ENCODE measurements around the gene RAB40A.
"Not testable (repeated sequence)": the region's sequence is repeated elsewhere in the genome, so short reads cannot be mapped to it uniquely, and the experiment has no call there.

The RAB40A gene

GRCh38 chrX:103464774-103465117, 54.5 kb downstream of the RAB40A start:
- TF ChIP-seq POLR2AphosphoS5 (IDR thresholded peaks at IDR 0.05; ENCODE audit: low read depth) (no peak), CTCF (IDR thresholded peaks at IDR 0.05; ENCODE audit: insufficient read depth, low read length) (peak; percentile 22)
- peak; percentile 14 to 56 for DNase-seq (ENCODE audit: low read depth in 1 of 2, low spot score in 1 of 2)
- Histone ChIP-seq H3K27ac (replicated peaks) (no peak overlapping the region), H3K27me3 (ENCODE audit: insufficient read depth, poor library complexity, severe bottlenecking) (peaks cover 3% of the 10 kb centered on the region), H3K4me3 (replicated peaks; ENCODE audit: insufficient read depth, low read length) (peak overlapping the region; percentile 26; the same call in 1 of the 2 replicates)

GRCh38 chrX:103464072-103464773, 55.1 kb downstream of the RAB40A start:
- Histone ChIP-seq H3K27ac (replicated peaks) (no peak overlapping the region), H3K4me3 (replicated peaks; ENCODE audit: insufficient read depth, low read length) (peak overlapping the region; percentile 26; the same call in 1 of the 2 replicates), H3K27me3 (ENCODE audit: insufficient read depth, poor library complexity, severe bottlenecking) (peaks cover 3% of the 10 kb centered on the region)
- DNase-seq (ENCODE audit: low read depth in 1 of 2, low spot score in 1 of 2), result peak in 1 of 2 experiments; percentile 23
- peak; percentile 4 for TF ChIP-seq CTCF (IDR thresholded peaks at IDR 0.05; ENCODE audit: insufficient read depth, low read length)
- no peak for TF ChIP-seq GABPA (IDR thresholded peaks at IDR 0.05; ENCODE audit: low read depth)

GRCh38 chrX:103461156-103461555, 58.1 kb downstream of the RAB40A start:
- TF ChIP-seq CTCF (IDR thresholded peaks at IDR 0.05; ENCODE audit: insufficient read depth, low read length), result no peak
- TF ChIP-seq POLR2AphosphoS5 (IDR thresholded peaks at IDR 0.05; ENCODE audit: low read depth), result no peak
- TF ChIP-seq REST (IDR thresholded peaks at IDR 0.05; ENCODE audit: insufficient replicate concordance, low read depth), result no peak
- TF ChIP-seq GABPA (IDR thresholded peaks at IDR 0.05; ENCODE audit: low read depth), result no peak
- no peak for TF ChIP-seq SPI1 (IDR thresholded peaks at IDR 0.05; ENCODE audit: borderline replicate concordance, low read depth)
- no peak for DNase-seq (ENCODE audit: low read depth in 1 of 2, low spot score in 1 of 2)
- H3K27ac ChIP-seq (replicated peaks), result no peak overlapping the region
- H3K4me3 ChIP-seq (replicated peaks; ENCODE audit: insufficient read depth, low read length), result no peak overlapping the region
- H3K27me3 ChIP-seq (ENCODE audit: insufficient read depth, poor library complexity, severe bottlenecking), result peaks cover 3% of the 10 kb centered on the region

- H3K27ac ChIP-seq (replicated peaks); H3K4me3 ChIP-seq (replicated peaks; ENCODE audit: insufficient read depth, low read length); DNase-seq (ENCODE audit: low read depth in 1 of 2, low spot score in 1 of 2); H3K27me3 ChIP-seq (ENCODE audit: insufficient read depth, poor library complexity, severe bottlenecking): not testable (repeated sequence)
Observed at GRCh38 chrX:103460001-103460755, 59.1 kb downstream of the RAB40A start.

GRCh38 chrX:103453655-103454054, 65.6 kb downstream of the RAB40A start:
- H3K27ac ChIP-seq (replicated peaks), result no peak overlapping the region
- DNase-seq (ENCODE audit: low read depth in 1 of 2, low spot score in 1 of 2), result no peak
- H3K27me3 ChIP-seq (ENCODE audit: insufficient read depth, poor library complexity, severe bottlenecking), result no peaks in the 10 kb centered on the region
- H3K4me3 ChIP-seq (replicated peaks; ENCODE audit: insufficient read depth, low read length), result no peak overlapping the region
- TF ChIP-seq GABPA (IDR thresholded peaks at IDR 0.05; ENCODE audit: low read depth) (no peak), SPI1 (IDR thresholded peaks at IDR 0.05; ENCODE audit: borderline replicate concordance, low read depth) (no peak), POLR2AphosphoS5 (IDR thresholded peaks at IDR 0.05; ENCODE audit: low read depth) (no peak), CTCF (IDR thresholded peaks at IDR 0.05; ENCODE audit: insufficient read depth, low read length) (no peak), REST (IDR thresholded peaks at IDR 0.05; ENCODE audit: insufficient replicate concordance, low read depth) (no peak)
